GM23338 (cell line): ENCODE results near the gene TBC1D9B.

Source experiments
- ETS1 ChIP-seq: IDR thresholded peaks from 2 replicates; pipeline ENCODE4 v1.6.1; 2016; ENCODE audit warnings: antibody characterized with exemption
- EZH2 ChIP-seq: fragments of 200-600 bp; sonication (generic); IDR thresholded peaks from one replicate; pipeline ENCODE4 v1.8.0; 2017; ENCODE audit warnings: antibody characterized with exemption, mild to moderate bottlenecking, low read depth; ENCODE audit not compliant: unreplicated experiment
- EZH2phosphoT487 ChIP-seq: fragments of 200-600 bp; sonication (generic); IDR thresholded peaks from one replicate; pipeline ENCODE4 v1.8.1; 2018; ENCODE audit warnings: antibody characterized with exemption; ENCODE audit not compliant: unreplicated experiment
- NANOG ChIP-seq: IDR thresholded peaks from 2 replicates; pipeline ENCODE4 v1.6.1; 2016; ENCODE audit warnings: antibody characterized with exemption, borderline replicate concordance
- POLR2AphosphoS5 ChIP-seq: IDR thresholded peaks from 2 replicates; pipeline ENCODE4 v1.6.1; 2016; ENCODE audit warnings: antibody characterized with exemption, low read depth
- REST ChIP-seq: IDR thresholded peaks from one replicate; pipeline ENCODE4 v1.6.1; 2018; ENCODE audit warnings: antibody characterized with exemption; ENCODE audit not compliant: unreplicated experiment
- ZNF331 ChIP-seq: fragments of 250-450 bp; sonication (Bioruptor Pico); IDR thresholded peaks from 2 replicates; pipeline ENCODE4 v1.5.0; 2020; ENCODE audit warnings: low read depth, mild to moderate bottlenecking, moderate library complexity
- TF ChIP-seq, protein P1 (sequence below), 2 experiments: fragments of 200-600 bp in 1 of 2; sonication (generic) in 1 of 2; conservative IDR thresholded peaks; 2 replicates each; pipeline versions ENCODE4 v1.5.1 to v1.6.1; 2016 to 2017; ENCODE audit warnings: antibody characterized with exemption in 2 of 2, low read depth in 2 of 2, mild to moderate bottlenecking in 2 of 2, moderate library complexity in 1 of 2

- TF ChIP-seq, protein P1, sequence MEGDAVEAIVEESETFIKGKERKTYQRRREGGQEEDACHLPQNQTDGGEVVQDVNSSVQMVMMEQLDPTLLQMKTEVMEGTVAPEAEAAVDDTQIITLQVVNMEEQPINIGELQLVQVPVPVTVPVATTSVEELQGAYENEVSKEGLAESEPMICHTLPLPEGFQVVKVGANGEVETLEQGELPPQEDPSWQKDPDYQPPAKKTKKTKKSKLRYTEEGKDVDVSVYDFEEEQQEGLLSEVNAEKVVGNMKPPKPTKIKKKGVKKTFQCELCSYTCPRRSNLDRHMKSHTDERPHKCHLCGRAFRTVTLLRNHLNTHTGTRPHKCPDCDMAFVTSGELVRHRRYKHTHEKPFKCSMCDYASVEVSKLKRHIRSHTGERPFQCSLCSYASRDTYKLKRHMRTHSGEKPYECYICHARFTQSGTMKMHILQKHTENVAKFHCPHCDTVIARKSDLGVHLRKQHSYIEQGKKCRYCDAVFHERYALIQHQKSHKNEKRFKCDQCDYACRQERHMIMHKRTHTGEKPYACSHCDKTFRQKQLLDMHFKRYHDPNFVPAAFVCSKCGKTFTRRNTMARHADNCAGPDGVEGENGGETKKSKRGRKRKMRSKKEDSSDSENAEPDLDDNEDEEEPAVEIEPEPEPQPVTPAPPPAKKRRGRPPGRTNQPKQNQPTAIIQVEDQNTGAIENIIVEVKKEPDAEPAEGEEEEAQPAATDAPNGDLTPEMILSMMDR (conservative IDR thresholded peaks at IDR 0.05; ENCODE audit: low read depth in 2 of 2), result no peak
- TF ChIP-seq EZH2, result no peak
- no peak for TF ChIP-seq NANOG
- TF ChIP-seq ETS1, result no peak
- TF ChIP-seq REST, result no peak
- TF ChIP-seq POLR2AphosphoS5, result no peak
- TF ChIP-seq EZH2phosphoT487, result no peak
- TF ChIP-seq ZNF331, result no peak
Measured at GRCh38 chr5:179886190-179886911, 21.3 kb downstream of the TBC1D9B start.
